NCI-H345 treated with DMSO at 0.1 percent for 48 hours (cell line): Measurements from ENCODE around the gene ZMYM1.
"Not testable (repeated sequence)": the region's sequence is repeated elsewhere in the genome, so short reads cannot be mapped to it uniquely, and the experiment has no call there.

Source experiments
- DNase-seq: peaks from one replicate; lab custom pipeline; 2025; ENCODE audit not compliant: unreplicated experiment; lab: John Stamatoyannopoulos, UW

ZMYM1 gene

GRCh38 chr1:35073265-35073811, 5.8 kb upstream of the ZMYM1 start:
- DNase-seq: no peak

DNA sequence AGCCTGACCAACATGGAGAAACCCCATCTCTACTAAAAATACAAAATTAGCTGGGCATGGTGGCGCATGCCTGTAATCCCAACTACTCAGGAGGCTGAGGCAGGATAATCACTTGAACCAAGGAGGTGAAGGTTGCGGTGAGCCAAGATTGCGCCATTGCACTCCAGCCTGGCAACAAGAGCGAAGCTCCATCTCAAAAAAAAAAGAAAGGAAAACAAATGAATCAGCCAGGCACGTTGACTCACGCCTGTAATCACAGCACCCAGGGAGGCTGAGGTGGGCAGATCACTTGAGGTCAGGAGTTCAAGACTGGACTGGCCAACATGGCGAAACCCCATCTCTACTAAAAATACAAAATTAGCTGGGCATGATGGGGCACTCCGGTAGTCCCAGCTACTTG, 2.8 kb upstream of the ZMYM1 start:
- DNase-seq: not testable (repeated sequence)

DNA sequence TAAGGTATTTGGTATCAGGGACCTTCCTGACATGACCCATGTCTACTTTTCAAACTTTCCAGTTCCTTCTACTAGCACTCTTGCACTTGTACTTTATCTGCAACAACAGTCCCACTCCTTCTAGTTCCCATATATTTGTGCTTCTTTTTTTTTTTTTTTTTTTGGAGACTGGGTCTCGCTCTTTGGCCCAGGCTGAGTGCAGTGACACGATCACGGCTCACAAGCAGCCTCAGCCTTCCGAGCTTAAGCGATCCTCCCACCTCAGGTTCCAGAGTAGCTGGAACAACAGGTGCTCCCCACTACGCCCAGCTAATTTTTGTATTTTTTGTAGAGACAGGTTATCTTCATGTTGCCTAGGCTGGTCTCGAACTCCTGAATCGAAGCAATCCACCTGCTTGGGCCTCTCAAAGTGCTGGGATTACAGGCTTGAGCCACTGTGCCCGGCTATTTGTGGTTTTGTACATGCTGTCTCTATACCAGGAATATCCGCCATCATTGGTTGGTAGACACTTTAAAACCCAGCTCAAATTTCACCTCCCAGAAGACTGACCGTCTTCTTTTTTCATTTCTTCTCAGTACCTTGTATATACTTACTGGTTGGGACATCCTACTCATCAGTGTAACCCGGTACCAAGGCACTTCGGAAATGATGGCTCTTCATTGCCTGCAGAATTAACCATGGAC, 1.1 kb downstream of the ZMYM1 start:
- no peak for DNase-seq

DNA sequence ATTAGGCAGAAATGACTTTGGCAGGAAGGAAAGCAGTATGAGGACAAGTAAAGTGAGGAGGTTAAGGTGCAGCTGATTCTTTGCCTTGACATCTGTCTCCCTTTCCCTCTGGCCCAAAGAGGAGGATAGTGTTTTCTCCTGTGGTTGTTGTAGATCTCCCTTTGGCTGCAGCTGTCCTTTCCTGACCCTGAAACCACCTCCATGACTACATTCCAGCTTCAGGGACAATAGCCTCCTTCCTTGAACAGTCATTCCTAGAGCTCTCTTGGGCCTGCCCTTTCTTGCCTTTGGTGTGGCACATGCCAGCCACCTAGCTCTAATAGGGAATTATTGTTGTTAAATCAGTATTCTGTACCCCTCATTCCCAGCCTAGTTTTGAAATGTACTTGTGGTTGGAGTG, 6.2 kb downstream of the ZMYM1 start:
- no peak for DNase-seq

DNA sequence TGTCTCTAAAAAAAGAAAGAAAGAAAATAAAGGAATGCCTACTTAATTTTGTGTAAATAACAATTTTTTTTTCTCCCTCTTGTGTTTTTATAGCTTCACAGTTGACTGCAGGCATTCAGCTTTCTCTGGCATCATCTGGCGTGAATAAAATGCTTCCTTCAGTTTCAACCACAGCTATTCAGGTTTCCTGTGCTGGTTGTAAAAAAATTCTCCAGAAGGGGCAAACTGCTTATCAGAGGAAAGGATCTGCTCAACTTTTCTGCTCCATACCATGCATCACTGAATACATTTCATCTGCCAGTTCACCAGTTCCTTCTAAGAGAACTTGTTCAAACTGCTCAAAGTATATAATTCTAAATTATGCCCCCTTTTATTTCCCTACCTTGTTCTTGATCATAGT, 18.0 kb downstream of the ZMYM1 start:
- DNase-seq: no peak

GRCh38 chr1:35111106-35111505, 31.9 kb downstream of the ZMYM1 start:
- no peak for DNase-seq

- no peak for DNase-seq
These were observed 33.5 kb downstream of the ZMYM1 start for GRCh38 chr1:35112668-35113067.

DNA sequence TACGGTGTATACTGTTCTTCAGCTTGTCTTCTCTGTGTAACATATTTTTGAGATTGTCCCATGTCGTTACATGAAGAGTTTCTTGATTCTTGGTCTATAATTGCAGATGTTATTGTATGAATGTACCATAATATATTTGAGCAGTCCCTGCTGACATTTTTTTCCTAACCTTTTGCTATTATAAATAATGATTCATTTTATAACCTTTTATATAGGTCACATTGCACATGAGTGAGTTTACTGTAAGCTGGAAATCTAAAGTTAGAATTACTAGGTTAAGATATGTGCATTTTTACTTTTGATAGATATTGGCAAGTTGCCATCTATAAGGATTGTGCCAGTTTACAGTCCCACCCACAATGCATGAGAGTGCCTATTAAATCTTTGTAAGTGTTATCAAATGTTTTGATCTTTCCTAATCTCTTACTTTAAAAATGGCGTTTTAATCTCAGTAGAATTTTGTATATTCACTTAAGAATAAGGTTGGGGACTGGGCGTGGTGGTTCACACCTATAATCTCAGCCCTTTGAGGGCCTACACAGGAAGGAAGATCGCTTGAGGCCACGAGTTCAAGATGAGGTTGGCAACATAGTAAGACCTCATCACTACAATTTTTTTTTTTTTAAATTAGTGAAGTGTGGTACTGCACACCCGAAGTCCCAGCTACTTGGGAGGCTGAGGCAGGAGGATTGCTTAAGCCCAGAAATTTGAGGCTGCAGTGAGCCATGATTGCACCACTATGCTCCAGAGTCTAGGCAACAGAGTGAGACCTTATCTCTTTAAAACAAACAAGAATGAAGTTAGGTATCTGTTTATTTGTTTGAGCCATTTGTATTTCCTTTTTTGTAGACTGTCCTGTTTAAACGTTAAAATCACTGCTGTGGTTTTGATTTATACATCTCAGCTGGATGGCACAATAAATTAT, 36.5 kb downstream of the ZMYM1 start:
- no peak for DNase-seq

- no peak for DNase-seq
These were observed 41.4 kb downstream of the ZMYM1 start for GRCh38 chr1:35120458-35121133.

- DNase-seq: no peak
These were observed 43.1 kb downstream of the ZMYM1 start for GRCh38 chr1:35122311-35122710.

- DNase-seq: no peak
These were observed 47.4 kb downstream of the ZMYM1 start for GRCh38 chr1:35126546-35126945.

DNA sequence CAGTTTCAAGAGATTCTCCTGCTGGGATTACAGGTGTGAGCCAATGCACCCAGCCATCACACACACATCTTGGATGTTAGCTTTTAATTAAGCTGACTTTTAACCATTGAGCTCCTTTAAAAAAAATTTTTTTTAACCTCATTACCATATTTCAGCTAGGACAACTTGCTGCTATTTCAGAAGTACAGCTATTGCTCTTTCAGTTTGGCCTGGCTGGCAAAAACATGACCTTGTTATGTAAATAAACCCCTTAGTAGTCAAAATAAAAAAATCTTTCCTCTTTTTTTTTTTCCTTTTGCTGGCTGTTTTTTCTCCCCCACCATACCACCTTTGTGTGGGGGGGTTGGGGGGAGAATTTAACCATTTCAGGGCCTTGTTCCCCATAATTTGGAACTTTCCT, 49.9 kb downstream of the ZMYM1 start:
- no peak for DNase-seq

- DNase-seq: no peak
These were observed 57.6 kb downstream of the ZMYM1 start for GRCh38 chr1:35136780-35137179.

DNA sequence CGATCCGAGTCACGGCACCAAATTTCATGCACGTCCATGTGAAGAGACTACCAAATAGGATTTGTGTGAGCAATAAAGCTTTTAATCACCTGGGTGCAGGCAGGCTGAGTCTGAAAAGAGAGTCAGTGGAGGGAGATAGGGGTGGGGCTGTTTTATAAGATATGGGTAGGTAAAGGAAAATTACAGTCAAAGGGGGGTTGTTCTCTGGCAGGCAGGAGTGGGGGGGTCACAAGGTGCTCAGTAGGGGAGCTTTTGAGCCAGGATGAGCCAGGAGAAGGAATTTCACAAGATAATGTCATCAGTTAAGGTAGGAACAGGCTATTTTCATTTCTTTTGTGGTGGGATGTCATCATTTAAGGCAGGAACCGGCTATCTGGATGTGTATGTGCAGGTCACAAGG, 58.4 kb downstream of the ZMYM1 start:
- not testable (repeated sequence) for DNase-seq

GRCh38 chr1:35142294-35142693, 63.1 kb downstream of the ZMYM1 start:
- DNase-seq: not testable (repeated sequence)

DNA sequence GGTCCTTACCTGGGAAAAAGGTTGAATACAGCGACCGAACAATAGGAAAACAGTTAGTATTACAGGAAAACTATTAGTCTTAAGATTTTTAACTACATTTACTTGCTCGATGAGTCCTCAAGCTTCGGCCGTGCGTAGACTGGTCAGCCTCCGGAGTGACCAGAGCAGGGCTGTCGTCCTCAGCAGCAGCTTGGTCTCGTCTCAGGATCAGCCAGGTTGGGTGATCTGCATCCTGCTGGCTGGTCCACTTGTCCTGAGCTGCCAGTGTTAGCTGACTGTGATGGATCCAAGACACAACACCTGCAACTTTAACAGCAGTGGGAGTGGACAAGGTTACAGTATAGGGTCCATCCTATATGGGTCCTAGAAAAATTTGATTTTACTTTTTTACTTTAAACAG, 63.5 kb downstream of the ZMYM1 start:
- DNase-seq: not testable (repeated sequence)

- DNase-seq: no peak
These were observed 64.7 kb downstream of the ZMYM1 start for GRCh38 chr1:35143737-35144508.

- not testable (repeated sequence) for DNase-seq
These were observed 66.8 kb downstream of the ZMYM1 start for GRCh38 chr1:35145892-35146549.

GRCh38 chr1:35151220-35151619, 72.0 kb downstream of the ZMYM1 start:
- DNase-seq: no peak

- DNase-seq: no peak
These were observed 85.7 kb downstream of the ZMYM1 start for GRCh38 chr1:35164893-35165292.
